RPMI7951 (cell line): ENCODE data around the gene ATP11A. TPM values are rescaled to one million over a fixed set of nuclear protein-coding genes. Genes with fewer than 3 reads are reported as not detected.

Experiments used
- DNase-seq: peaks from one replicate; pipeline ENCODE4 v3.0.0-alpha.2; 2012; ENCODE audit warnings: low read depth
- total RNA-seq: library from RNA; depleted of rRNA; stranded (reverse); fragments of >200 nt; shearing (Covaris generic); gene quantifications from 2 replicates; pipeline ENCODE4 v1.2.3, GENCODE V29; 2014

Gene ATP11A
- total RNA-seq, 1 experiment from 2014 or later: 2.2 TPM

DNA sequence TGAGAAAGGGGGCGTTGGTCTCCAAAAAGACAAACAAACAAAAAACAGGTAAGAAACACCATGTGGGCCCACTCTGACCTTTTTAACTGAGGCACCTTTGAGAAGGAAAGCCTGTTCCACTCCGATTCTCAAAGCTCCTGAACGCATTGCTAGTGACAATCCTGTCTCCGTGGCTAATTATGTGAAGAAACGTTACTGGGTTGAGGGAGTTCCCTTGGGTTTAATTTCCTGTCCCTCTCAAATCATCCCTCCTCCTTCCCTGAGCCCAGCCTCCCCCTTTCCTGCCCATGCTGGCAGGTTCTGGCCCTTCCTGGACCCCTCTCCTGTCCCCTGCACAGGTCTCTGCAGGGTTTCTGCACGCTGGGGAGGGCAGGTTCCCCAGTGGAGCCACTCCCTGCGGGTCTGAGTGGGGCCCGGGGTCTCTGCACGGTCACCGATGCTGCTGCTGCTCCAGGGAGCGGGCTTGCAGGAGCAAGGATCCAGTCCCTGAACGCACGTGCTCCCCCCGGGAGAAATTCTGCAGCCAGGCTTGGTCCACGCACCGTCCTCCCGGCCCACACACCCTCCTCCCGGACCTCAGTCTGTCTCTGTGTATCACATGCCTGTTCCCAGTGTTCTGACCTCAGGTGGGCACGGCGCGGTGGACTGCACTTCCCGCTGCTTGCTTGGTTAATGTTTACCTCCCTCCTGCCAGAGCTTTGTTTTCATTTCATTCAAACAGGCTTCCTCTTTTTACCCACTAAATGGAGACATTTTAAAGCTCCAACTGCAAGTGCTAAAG is 202.8 kb downstream of the ATP11A start:
- no peak for DNase-seq

DNA sequence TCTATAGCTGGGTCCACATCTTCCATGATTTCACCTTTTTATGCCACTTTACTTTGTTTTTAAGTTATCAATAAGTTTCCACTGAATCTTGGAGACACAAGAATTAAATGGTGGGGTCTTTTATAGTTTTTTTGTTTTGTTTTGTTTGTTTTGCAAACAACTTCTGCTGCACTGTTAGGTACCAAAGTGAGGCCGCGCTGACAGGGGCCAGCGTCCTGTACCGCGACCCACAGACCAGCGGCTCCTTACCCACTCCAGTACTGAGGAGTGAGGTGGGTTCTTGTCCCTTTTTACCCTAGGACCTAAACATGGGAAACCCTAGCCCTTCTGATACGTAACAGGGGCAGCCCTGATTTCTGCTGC is 203.3 kb downstream of the ATP11A start:
- no peak for DNase-seq

GRCh38 chr13:112893570-112894422 is 204.0 kb downstream of the ATP11A start:
- DNase-seq: no peak

- no peak for DNase-seq
Measured at GRCh38 chr13:112894423-112894672, 204.5 kb downstream of the ATP11A start.

GRCh38 chr13:112894673-112895481 is 205.0 kb downstream of the ATP11A start:
- no peak for DNase-seq

GRCh38 chr13:112895521-112896465 is 206.0 kb downstream of the ATP11A start:
- no peak for DNase-seq

DNA sequence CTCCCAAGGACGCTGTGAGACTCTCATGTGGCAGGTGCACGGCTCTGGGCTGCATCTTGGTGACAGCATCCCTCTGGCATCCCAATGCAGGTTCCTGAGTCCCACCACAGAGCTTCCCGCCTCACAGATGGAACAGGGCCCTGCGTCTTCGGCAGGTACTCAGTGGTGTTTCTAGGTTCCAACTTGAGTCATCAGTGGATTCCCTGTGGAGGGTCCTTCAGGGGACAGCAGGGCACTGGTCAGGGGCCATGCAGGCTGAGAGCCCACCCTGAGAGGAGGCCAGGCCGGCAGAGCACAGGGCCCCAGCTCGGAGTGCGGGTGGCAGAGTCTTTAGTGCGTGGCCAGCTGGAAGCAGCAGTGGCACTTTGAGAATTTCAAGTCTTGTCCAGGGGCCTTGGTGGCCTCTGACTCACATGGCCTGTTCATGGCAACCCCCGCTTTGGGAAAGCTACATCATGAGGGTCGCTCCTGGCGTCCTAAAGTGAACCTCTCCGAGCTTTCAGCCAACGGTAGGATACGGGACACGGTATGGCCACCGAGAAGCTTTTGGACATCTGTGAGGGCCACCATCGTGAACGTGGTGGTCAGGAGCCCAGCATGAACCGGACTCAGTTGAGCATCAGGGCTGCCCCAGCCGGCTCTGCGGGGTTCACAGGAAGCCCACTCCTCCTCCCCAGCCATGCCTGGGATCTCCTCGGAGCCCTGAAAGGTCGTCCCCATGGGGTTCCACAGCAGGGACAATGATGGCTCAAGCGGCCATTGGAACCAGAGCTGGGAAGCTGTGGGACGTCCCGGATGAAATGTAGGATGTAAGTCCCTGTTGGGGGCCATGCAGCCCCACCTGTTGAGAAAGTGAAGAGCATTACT is 207.1 kb downstream of the ATP11A start:
- DNase-seq: no peak

DNA sequence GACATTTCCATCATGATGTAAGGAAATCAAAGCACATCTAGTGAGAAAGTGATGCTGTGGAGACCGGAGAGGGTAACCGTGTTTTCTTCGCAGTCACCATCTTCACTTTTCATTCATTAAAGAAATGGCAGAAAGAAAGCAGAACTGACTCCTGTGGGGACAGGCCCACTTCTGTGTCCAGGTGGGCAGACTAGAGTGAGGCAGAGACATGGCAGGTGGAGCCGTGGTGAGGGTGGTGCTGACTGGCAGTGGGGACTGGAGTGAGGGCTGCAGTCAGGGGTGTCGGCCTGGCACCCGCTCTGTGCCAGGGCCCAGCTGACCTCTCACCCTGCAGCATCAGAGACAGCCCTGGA is 207.7 kb downstream of the ATP11A start:
- no peak for DNase-seq

- DNase-seq: no peak
Measured at GRCh38 chr13:112897956-112898620, 208.2 kb downstream of the ATP11A start.

GRCh38 chr13:112898621-112899280 is 208.9 kb downstream of the ATP11A start:
- no peak for DNase-seq

DNA sequence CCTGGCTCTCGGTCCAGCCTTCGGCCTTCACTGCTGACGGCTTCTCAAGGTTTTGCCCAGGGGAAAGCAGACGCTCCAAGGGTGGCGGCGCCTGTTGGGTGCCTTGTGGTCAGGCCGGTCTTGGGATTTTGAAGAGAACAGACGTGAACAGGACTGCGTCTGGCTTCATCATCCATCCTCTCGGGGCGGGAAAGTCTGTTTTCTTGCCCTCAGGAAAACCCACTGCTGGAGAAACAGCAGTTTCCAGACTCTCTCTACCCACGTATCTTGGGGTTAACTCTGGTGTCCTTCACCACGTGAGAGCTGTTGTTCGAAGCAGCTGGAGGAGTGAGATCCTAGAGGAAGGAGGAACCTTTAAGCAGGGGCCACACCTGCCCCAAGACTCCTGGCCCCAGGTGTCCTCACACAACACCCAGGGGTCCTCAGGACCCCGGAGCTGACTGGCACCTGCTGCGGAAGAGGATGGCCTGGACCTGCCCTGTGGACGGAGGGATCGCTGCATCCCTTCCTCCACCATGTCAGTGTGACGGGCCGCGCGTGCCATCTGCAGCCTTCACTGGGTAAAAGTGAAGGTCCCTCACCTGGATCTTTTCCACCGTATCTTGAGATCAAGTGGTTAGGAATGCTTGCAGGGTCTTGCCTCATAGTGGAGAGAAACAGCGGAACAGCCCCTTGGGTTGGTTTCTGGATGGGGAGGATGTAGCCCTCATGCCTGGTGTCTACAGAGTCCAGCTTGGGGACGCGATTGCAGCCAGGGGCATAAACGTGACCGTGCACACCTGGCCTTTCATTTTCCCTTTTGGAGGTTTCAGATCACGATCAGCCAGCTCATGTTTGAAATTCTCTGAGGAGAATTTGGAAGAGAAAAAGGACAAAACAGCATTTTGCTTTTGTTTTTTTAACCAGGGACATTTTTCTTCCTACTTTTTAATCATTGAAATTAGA is 209.7 kb downstream of the ATP11A start:
- DNase-seq: no peak

GRCh38 chr13:112900226-112900600 is 210.4 kb downstream of the ATP11A start:
- DNase-seq: no peak

DNA sequence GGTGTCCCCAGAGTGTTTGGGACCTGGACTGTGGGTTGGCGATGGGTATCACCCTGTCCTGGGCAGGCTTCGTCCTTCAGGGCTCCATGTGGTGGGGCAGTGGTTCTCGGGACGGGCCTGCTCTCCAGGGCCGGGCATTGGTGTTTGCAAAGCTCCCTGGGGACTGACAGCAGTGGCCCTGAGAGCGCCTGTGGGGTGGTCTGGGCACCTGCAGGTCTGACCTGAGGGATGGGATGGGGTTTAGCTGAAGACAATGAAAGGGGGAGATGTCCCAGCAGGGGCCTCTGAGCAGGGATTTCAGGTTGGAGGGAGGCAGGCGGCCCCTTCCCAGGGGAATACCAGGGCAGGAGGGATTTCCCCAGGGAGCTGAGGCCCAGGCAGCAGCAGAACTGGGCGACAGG is 210.9 kb downstream of the ATP11A start:
- no peak for DNase-seq

DNA sequence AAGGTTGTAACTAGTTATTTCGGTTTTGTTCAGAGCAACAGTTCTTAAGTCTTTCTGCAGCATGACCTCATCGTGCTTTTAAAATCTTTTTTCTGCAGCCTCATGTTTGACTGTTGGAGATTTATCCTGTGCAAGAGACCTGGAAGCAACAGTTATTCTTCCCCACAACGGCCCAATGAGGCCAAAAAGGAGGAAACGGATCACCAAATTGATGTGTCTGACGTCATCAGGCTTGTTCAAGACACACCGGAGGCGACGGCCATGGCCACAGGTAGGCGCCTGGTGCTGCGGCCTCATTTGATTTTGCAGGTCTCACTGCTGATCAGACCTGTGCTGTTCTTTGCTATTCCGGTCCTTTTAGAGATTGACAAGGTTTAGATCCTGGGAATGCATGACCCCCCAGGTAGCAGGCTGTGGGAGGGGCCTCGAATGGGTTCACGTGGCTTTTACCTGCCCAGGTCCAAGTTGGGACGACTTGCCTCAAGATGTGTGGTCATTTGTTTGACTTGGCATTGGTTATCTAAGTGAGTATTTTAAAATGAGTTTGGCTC is 212.3 kb downstream of the ATP11A start:
- no peak for DNase-seq

GRCh38 chr13:112902669-112903068 is 212.8 kb downstream of the ATP11A start:
- no peak for DNase-seq

GRCh38 chr13:112903071-112903577 is 213.3 kb downstream of the ATP11A start:
- DNase-seq: no peak

GRCh38 chr13:112903606-112904195 is 213.9 kb downstream of the ATP11A start:
- DNase-seq: no peak
